KOPT-K1 (cell line): ENCODE data around the gene APEH.
"Not testable (repeated sequence)": the region's sequence is repeated elsewhere in the genome, so short reads cannot be mapped to it uniquely, and the experiment has no call there.

Experiments
- H3K27ac ChIP-seq: fragments of 200-600 bp; sonication (generic); 2 replicates; pipeline ENCODE4 v1.5.1; 2016; ENCODE audit warnings: antibody characterized with exemption, mild to moderate bottlenecking, low read depth, low read length; ENCODE audit not compliant: poor library complexity, severe bottlenecking
- H3K36me3 ChIP-seq: fragments of 200-600 bp; sonication (generic); 2 replicates; pipeline ENCODE4 v1.5.1; 2017; ENCODE audit warnings: antibody characterized with exemption, mild to moderate bottlenecking, low read length, moderate library complexity; ENCODE audit not compliant: insufficient read depth
- H3K9me3 ChIP-seq: fragments of 200-600 bp; sonication (generic); 2 replicates; pipeline ENCODE4 v1.5.1; 2017; ENCODE audit warnings: antibody characterized with exemption, low read length, mild to moderate bottlenecking; ENCODE audit not compliant: insufficient read depth, poor library complexity, severe bottlenecking

Gene APEH

GRCh38 chr3:49688338-49689045, 14.3 kb downstream of the APEH start:
- Histone ChIP-seq H3K27ac (peak overlapping the region; percentile 77), H3K36me3 (peaks cover 11% of the 10 kb centered on the region)
- not testable (repeated sequence) for H3K9me3 ChIP-seq

- Histone ChIP-seq H3K27ac (peak within 1 kb of the TSS; percentile 77), H3K9me3 (no peaks in the 10 kb centered on the region), H3K36me3 (peaks cover 6% of the 10 kb centered on the region; the same call in 1 of the 2 replicates)
Observed at GRCh38 chr3:49689046-49689907, 15.1 kb downstream of the APEH start, which contains the start of the genes MST1 and RNF123. MST1 (minus strand) TSS chr3:49689474; CDS start chr3:49688691, 783 bp downstream. RNF123 (plus strand) TSS chr3:49689557; CDS start chr3:49691166, 1,609 bp downstream.

- not testable (repeated sequence) for H3K9me3 ChIP-seq, H3K36me3 ChIP-seq
- peak overlapping the region; percentile 77 for H3K27ac ChIP-seq
Observed at GRCh38 chr3:49689908-49690624, 15.9 kb downstream of the APEH start.

- not testable (repeated sequence) for H3K9me3 ChIP-seq, H3K27ac ChIP-seq, H3K36me3 ChIP-seq
Observed at GRCh38 chr3:49690856-49691255, 16.7 kb downstream of the APEH start.

- not testable (repeated sequence) for H3K27ac ChIP-seq, H3K9me3 ChIP-seq, H3K36me3 ChIP-seq
Observed at GRCh38 chr3:49691481-49691880, 17.3 kb downstream of the APEH start.

GRCh38 chr3:49694409-49695070, 20.4 kb downstream of the APEH start:
- H3K27ac ChIP-seq, H3K9me3 ChIP-seq: not testable (repeated sequence)
- H3K36me3 ChIP-seq, result peaks cover 15% of the 10 kb centered on the region; the same call in 1 of the 2 replicates

- H3K9me3 ChIP-seq, H3K27ac ChIP-seq: not testable (repeated sequence)
- peaks cover 24% of the 10 kb centered on the region; the same call in 1 of the 2 replicates for H3K36me3 ChIP-seq
Observed at GRCh38 chr3:49695350-49696015, 21.3 kb downstream of the APEH start.

- Histone ChIP-seq H3K36me3 (peaks cover 59% of the 10 kb centered on the region; the same call in 1 of the 2 replicates), H3K9me3 (no peaks in the 10 kb centered on the region), H3K27ac (no peak overlapping the region)
Observed at GRCh38 chr3:49699281-49699979, 25.3 kb downstream of the APEH start.

GRCh38 chr3:49700014-49700413, 25.9 kb downstream of the APEH start:
- Histone ChIP-seq H3K9me3 (no peaks in the 10 kb centered on the region), H3K36me3 (peaks cover 63% of the 10 kb centered on the region; the same call in 1 of the 2 replicates), H3K27ac (no peak overlapping the region)

GRCh38 chr3:49700453-49701128, 26.4 kb downstream of the APEH start:
- Histone ChIP-seq H3K27ac (no peak overlapping the region), H3K36me3 (peaks cover 69% of the 10 kb centered on the region; the same call in 1 of the 2 replicates), H3K9me3 (no peaks in the 10 kb centered on the region)

- no peak overlapping the region for H3K27ac ChIP-seq
- H3K36me3 ChIP-seq, result peaks cover 77% of the 10 kb centered on the region; the same call in 1 of the 2 replicates
- H3K9me3 ChIP-seq, result no peaks in the 10 kb centered on the region
Observed at GRCh38 chr3:49701388-49702077, 27.4 kb downstream of the APEH start.

GRCh38 chr3:49702672-49703071, 28.5 kb downstream of the APEH start:
- H3K36me3 ChIP-seq, result peaks cover 83% of the 10 kb centered on the region; the same call in 1 of the 2 replicates
- no peak overlapping the region for H3K27ac ChIP-seq
- H3K9me3 ChIP-seq, result no peaks in the 10 kb centered on the region
